HepG2 (cell line): ENCODE data around the gene KCNAB3. TPM values are rescaled to one million over a fixed set of nuclear protein-coding genes. Genes with fewer than 3 reads are reported as not detected.
A peak's percentile ranks its signal among the peaks of the same experiment; 100 is the strongest.

ENCODE experiments used
- DZIP1 ChIP-seq: sonication (generic); formaldehyde crosslinking; IDR thresholded peaks from 2 replicates; pipeline ENCODE4 v1.5.0; 2020; ENCODE audit warnings: mild to moderate bottlenecking, missing genetic modification reagents
- EHMT2 ChIP-seq: fragments of 200-600 bp; sonication (generic); IDR thresholded peaks from 2 replicates; pipeline ENCODE4 v1.7.0; 2017; ENCODE audit warnings: antibody characterized with exemption, low read depth, low read length, borderline replicate concordance
- FOXA1 ChIP-seq, 2 experiments: fragments of 450-650 bp in 1 of 2; sonication (generic) in 1 of 2; formaldehyde crosslinking in 1 of 2; IDR thresholded peaks; 2 replicates each; pipeline versions ENCODE4 v1.4.0 to v1.6.1; 2016 to 2020; ENCODE audit warnings: missing genetic modification reagents in 1 of 2
- PAWR ChIP-seq: sonication (generic); formaldehyde crosslinking; IDR thresholded peaks from 2 replicates; pipeline ENCODE4 v1.4.0; 2020; ENCODE audit warnings: missing genetic modification reagents, mild to moderate bottlenecking, borderline replicate concordance
- RARA ChIP-seq: IDR thresholded peaks from 2 replicates; pipeline ENCODE4 v1.6.1; 2016; ENCODE audit warnings: missing genetic modification reagents, missing compliant biosample characterization
- TBP ChIP-seq: sonication (generic); formaldehyde crosslinking; IDR thresholded peaks from 2 replicates; pipeline ENCODE4 v1.5.0; 2020; ENCODE audit warnings: missing genetic modification reagents
- TBX2 ChIP-seq: sonication (generic); formaldehyde crosslinking; IDR thresholded peaks from 2 replicates; pipeline ENCODE4 v1.5.0; 2020; ENCODE audit warnings: missing genetic modification reagents, mild to moderate bottlenecking, borderline replicate concordance
- TFAP4 ChIP-seq: sonication (generic); IDR thresholded peaks from 2 replicates; pipeline ENCODE4 v1.6.1; 2016; ENCODE audit warnings: low read depth, borderline replicate concordance
- ZFP37 ChIP-seq: sonication (generic); formaldehyde crosslinking; IDR thresholded peaks from 2 replicates; pipeline ENCODE4 v1.4.0; 2020; ENCODE audit warnings: missing genetic modification reagents, borderline replicate concordance
- ZFX ChIP-seq: sonication (generic); formaldehyde crosslinking; IDR thresholded peaks from 2 replicates; pipeline ENCODE4 v1.4.0; 2020; ENCODE audit warnings: mild to moderate bottlenecking, low read depth, missing genetic modification reagents, moderate library complexity
- ZMAT3 ChIP-seq: sonication (generic); formaldehyde crosslinking; conservative IDR thresholded peaks from 2 replicates; pipeline ENCODE4 v1.7.0; 2021; ENCODE audit warnings: missing genetic modification reagents
- ZNF256 ChIP-seq: sonication (generic); formaldehyde crosslinking; conservative IDR thresholded peaks from 2 replicates; pipeline ENCODE4 v1.4.0; 2020; ENCODE audit warnings: missing genetic modification reagents
- ZNF362 ChIP-seq: sonication (generic); formaldehyde crosslinking; IDR thresholded peaks from 2 replicates; pipeline ENCODE4 v1.4.0; 2020; ENCODE audit warnings: missing genetic modification reagents, mild to moderate bottlenecking, borderline replicate concordance
- ZNF460 ChIP-seq: sonication (generic); formaldehyde crosslinking; IDR thresholded peaks from 2 replicates; pipeline ENCODE4 v1.5.1; 2020; ENCODE audit warnings: missing genetic modification reagents, mild to moderate bottlenecking, borderline replicate concordance
- ZNF616 ChIP-seq: sonication (generic); formaldehyde crosslinking; IDR thresholded peaks from 2 replicates; pipeline ENCODE4 v1.5.0; 2020; ENCODE audit warnings: low read depth, mild to moderate bottlenecking, missing genetic modification reagents
- ZNF674 ChIP-seq: sonication (generic); formaldehyde crosslinking; IDR thresholded peaks from 2 replicates; pipeline ENCODE4 v1.5.0; 2020; ENCODE audit warnings: low read depth, mild to moderate bottlenecking, missing genetic modification reagents
- ZNF761 ChIP-seq: sonication (generic); formaldehyde crosslinking; conservative IDR thresholded peaks from 2 replicates; pipeline ENCODE4 v1.4.0; 2020; ENCODE audit warnings: mild to moderate bottlenecking, missing genetic modification reagents
- polyA plus RNA-seq, 8 experiments: library from polyadenylated mRNA; depleted of rRNA in 3 of 8; stranded (reverse) in 7 of 8; unstranded in 1 of 8; fragments of >200 nt; fragmentation: Illumina TruSeq in 4 of 8; extraction: Trizol in 4 of 8; gene quantifications; 2 replicates each; pipeline versions ENCODE4 v1.2.1 to v1.2.3, GENCODE V29; 2011 to 2016; ENCODE audit warnings: low read depth in 4 of 8, missing spikeins in 1 of 8, mixed read lengths in 1 of 8; ENCODE audit not compliant: insufficient read depth in 1 of 8
- total RNA-seq, 5 experiments: library from RNA; depleted of rRNA; stranded (reverse); fragments of >200 nt; fragmentation: Illumina TruSeq; extraction: Trizol; gene quantifications; 2 replicates each; pipeline ENCODE4 v1.2.3, GENCODE V29; 2016; ENCODE audit warnings: low read depth in 1 of 5
- TF ChIP-seq, protein P1 (sequence below): sonication (generic); formaldehyde crosslinking; IDR thresholded peaks from 2 replicates; pipeline ENCODE4 v1.5.0; 2020; ENCODE audit warnings: mild to moderate bottlenecking, missing genetic modification reagents, borderline replicate concordance
- TF ChIP-seq, protein P2 (sequence below): sonication (generic); formaldehyde crosslinking; IDR thresholded peaks from 2 replicates; pipeline ENCODE4 v1.5.0; 2020; ENCODE audit warnings: missing genetic modification reagents

KCNAB3 gene
- total and polyA plus RNA-seq, 2 of the 13 experiments (the other 11 are each of a cell fraction or from before 2014, with no cell fraction given) = 0.29 to 0.88 TPM

DNA sequence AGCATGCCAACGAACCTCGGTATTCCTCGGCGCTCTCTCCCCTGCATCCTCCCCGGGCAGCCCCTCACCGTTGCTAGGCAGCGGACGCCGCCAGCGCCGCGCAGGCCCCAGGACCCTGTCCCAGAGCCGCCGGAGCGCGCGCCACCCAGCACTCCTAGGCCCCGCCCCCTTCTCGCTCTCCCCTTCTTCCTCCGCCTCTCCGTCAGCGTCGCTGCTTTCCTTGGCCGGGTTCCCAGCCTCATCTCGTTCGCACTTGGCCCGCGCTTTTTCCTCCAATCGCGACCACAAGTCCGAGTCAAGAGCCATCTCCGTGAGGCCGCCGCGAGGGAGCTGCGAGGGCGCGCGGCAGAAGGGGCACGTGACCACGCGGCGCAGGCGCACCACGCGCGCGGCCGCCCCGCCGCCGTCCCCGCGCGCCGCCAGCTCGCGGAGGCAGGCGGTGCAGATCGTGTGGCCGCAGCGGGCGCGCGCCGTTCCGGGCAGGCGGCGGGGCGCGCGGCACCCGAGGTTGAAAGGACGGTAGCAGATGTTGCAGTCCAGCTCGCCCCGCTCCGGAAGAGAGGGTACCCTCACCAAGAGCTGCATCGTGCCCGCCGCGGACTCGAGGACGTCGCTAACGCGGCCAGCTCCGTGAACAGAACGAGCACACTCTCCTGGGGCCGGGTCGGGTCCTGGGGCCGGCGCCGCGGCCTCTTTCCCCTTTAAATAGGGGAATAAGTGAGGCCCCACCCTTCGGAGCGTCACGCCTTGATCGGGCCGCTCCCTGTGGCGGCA, 13.9 kb downstream of the KCNAB3 start, which contains the start of gene RNF227 (continued):
- TF ChIP-seq TBX2 (CRISPR knock-in tag) = peak; percentile 56; the same call in 1 of the 2 replicates
- TF ChIP-seq DZIP1 (CRISPR knock-in tag) = no peak
- no peak; the same call in 1 of the 2 replicates for TF ChIP-seq RARA (CRISPR knock-in tag)
- TF ChIP-seq PAWR (CRISPR knock-in tag) = no peak
- peak; percentile 96; the same call in 1 of the 2 replicates for TF ChIP-seq ZMAT3 (CRISPR knock-in tag)
- TF ChIP-seq, protein P1, sequence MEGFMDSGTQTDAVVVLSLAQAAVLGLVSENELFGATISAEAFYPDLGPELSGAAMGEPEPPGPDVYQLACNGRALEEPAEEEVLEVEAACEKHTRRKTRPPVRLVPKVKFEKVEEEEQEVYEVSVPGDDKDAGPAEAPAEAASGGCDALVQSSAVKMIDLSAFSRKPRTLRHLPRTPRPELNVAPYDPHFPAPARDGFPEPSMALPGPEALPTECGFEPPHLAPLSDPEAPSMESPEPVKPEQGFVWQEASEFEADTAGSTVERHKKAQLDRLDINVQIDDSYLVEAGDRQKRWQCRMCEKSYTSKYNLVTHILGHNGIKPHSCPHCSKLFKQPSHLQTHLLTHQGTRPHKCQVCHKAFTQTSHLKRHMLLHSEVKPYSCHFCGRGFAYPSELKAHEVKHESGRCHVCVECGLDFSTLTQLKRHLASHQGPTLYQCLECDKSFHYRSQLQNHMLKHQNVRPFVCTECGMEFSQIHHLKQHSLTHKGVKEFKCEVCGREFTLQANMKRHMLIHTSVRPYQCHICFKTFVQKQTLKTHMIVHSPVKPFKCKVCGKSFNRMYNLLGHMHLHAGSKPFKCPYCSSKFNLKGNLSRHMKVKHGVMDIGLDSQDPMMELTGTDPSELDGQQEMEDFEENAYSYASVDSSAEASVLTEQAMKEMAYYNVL (CRISPR knock-in tag) = no peak
- TF ChIP-seq, protein P2, sequence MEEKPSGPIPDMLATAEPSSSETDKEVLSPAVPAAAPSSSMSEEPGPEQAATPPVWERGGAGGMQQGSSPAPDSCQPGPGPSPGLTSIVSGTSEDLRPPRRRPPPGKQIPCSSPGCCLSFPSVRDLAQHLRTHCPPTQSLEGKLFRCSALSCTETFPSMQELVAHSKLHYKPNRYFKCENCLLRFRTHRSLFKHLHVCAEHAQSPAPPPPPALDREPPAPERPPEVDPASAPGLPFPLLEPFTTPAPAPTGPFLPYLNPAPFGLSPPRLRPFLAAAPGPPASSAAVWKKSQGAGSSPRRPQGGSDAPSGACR = peak; percentile 69; the same call in 1 of the 2 replicates
- TF ChIP-seq ZNF761 (CRISPR knock-in tag) = peak; percentile 76; the same call in 1 of the 2 replicates
- TF ChIP-seq ZFP37 (CRISPR knock-in tag) = peak; percentile 86; the same call in 1 of the 2 replicates
- TF ChIP-seq ZNF460 = no peak
- 0 out of 2 replicates have a peak, but pooled peaks have one; percentile 78 for TF ChIP-seq ZNF256 (CRISPR knock-in tag)
- no peak for TF ChIP-seq TBP
- no peak for TF ChIP-seq ZNF674 (CRISPR knock-in tag)
- TF ChIP-seq ZNF616 (CRISPR knock-in tag) = peak; percentile 92
- TF ChIP-seq FOXA1 (IDR thresholded peaks at IDR 0.05) = no peak
- TF ChIP-seq FOXA1 (CRISPR knock-in tag; IDR thresholded peaks at IDR 0.05) = no peak
- TF ChIP-seq TFAP4 = no peak
- no peak for TF ChIP-seq ZNF362 (CRISPR knock-in tag)
- TF ChIP-seq EHMT2 = no peak
- TF ChIP-seq ZFX (CRISPR knock-in tag) = peak; percentile 75
